HG03558 (cell line): Measurements from ENCODE around the gene KLHL29.
"Not testable (repeated sequence)": the region's sequence is repeated elsewhere in the genome, so short reads cannot be mapped to it uniquely, and the experiment has no call there.

Experiments used
- ATAC-seq: cut with Tn5 transposase; IDR thresholded peaks from one replicate; pipeline ENCODE4 v1.9.1; 2021; ENCODE audit warnings: moderate number of reproducible peaks; ENCODE audit not compliant: unreplicated experiment; ENCODE audit errors: extremely low read depth

KLHL29 gene

GRCh38 chr2:23711979-23712755 lies 327.2 kb downstream of the KLHL29 start:
- no peak for ATAC-seq

- no peak for ATAC-seq
Observed at GRCh38 chr2:23712756-23713151, 327.8 kb downstream of the KLHL29 start.

- no peak for ATAC-seq
Observed at GRCh38 chr2:23713351-23713750, 328.4 kb downstream of the KLHL29 start.

- no peak for ATAC-seq
Observed at GRCh38 chr2:23718931-23719700, 334.1 kb downstream of the KLHL29 start.

DNA sequence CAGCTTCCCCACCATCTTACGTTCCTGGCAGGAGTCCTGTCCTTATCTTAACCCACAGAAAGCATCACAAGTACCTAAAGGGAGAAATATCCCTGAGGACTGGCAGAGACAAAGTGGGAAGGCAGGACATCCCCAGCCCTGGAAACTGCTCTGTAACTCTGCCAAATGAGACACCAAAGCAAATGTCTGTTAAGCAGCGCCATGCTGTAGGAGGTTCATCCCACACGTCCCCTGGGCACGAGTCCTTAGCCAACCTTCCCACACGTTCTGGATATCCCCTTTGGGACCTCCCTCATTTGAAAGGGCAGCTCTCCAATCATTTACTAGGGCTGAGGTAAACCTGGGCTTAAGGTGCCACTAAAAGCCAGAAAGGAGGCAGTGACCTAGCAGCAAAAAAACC lies 334.7 kb downstream of the KLHL29 start:
- ATAC-seq, result no peak

DNA sequence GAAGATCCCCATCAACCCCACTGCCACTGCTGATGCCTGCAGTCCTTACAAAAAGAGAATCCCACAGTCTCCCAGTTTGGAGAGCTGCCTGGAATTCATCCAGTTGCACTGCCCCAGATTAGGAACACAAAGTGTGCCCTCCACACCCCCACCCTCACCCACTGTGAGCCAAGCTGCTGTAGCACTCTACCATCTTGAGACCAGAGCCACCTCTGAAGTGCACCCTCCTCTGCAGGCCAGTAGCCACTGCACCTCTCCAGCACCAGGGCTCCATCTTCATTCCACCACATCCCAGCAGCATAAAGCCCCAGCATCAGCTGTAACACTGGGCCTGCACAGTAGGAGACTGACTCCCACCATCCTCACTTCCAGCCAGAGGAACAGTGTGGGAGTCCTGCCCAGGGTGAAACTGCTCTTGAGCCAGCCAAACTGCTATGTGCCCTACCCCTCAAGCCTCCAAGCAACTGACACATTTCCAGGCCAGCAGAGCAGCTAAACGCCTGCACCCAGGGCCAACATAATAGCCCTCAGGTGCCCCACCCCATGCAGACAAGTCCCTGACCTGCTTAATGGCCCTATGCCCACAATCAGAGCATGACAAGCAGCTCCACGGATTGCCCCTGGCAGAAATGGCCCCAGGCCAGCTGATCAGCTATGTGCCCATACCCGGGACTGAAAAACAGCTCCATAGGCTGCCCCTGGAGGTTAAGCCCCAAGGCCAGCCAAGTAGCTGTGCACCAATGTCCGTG lies 335.9 kb downstream of the KLHL29 start:
- no peak for ATAC-seq

- ATAC-seq, result no peak
Observed at GRCh38 chr2:23721454-23721826, 336.5 kb downstream of the KLHL29 start.

- no peak for ATAC-seq
Observed at GRCh38 chr2:23722255-23722654, 337.3 kb downstream of the KLHL29 start.

DNA sequence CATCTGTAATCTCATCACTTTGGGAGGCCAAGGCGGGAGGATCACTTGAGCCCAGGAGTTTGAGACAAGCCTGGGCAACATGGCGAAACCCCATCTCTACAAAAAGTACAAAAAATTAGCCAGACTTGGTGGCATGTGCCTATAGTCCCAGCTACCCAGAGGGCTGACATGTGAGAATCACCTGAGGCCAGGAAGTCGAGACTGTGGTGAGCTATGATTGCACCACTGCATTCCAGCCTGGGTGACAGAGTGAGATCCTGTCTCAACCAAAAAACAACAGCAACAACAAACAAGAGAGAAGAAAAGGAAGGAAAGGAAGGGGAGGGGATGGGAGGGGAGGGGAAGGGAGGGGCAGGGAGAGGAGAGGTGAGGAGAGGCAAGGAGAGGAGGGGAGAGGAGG lies 338.1 kb downstream of the KLHL29 start:
- not testable (repeated sequence) for ATAC-seq

GRCh38 chr2:23734416-23734815 lies 349.4 kb downstream of the KLHL29 start:
- ATAC-seq, result no peak

GRCh38 chr2:23736783-23737182 lies 351.8 kb downstream of the KLHL29 start:
- ATAC-seq, result not testable (repeated sequence)

DNA sequence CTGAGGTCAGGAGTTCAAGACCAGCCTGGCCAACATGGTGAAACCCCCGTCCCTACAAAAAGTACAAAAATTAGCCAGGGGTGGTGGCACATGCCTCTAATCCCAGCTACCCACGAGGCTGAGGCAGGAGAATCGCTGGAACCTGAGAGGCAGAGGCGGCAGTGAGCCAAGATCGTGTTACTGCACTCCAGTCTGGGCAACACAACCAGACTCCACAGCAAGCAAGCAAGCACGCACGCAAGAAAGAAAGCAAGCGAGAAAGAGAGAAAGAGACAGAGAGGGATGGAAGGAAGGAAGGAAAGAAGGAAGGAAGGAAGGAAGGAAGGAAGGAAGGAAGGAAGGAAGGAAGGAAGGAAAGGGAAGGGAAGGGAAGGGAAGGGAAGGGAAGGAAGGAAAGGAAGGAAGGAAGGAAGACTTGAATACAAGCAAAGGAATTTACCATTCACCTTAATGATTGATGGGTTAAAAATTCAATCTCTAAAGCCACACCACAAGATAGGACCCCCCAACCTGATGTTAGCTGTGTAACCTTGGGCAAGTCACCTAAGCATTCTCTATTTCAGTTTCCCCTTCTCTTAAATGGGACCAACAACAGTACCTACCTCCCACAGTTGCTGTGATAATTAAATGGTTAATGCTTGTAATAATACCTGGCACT lies 360.2 kb downstream of the KLHL29 start:
- no peak for ATAC-seq

GRCh38 chr2:23745726-23746105 lies 360.7 kb downstream of the KLHL29 start:
- ATAC-seq, result no peak

GRCh38 chr2:23746141-23746863 lies 361.3 kb downstream of the KLHL29 start:
- ATAC-seq, result no peak

GRCh38 chr2:23751747-23752265 lies 366.8 kb downstream of the KLHL29 start:
- no peak for ATAC-seq

GRCh38 chr2:23753291-23754010 lies 368.5 kb downstream of the KLHL29 start:
- no peak for ATAC-seq

DNA sequence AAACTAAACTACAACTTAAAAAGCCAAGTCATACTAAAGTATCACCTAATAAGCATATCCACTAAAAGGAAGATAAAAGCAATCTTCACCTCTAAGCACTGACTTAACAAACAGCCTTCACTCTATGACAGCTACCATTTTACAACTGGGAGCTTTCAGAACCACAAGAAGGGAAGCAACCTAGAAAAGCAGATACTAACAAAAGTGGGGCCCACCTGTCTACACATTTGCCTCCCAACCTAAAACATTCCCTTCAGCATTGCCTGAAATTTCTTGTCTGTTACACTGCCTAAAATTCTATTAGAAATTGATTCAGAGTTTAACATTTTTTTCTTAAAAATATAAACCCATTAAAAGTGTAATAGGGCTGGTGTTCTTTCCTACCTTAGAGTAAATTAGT lies 370.0 kb downstream of the KLHL29 start:
- no peak for ATAC-seq

DNA sequence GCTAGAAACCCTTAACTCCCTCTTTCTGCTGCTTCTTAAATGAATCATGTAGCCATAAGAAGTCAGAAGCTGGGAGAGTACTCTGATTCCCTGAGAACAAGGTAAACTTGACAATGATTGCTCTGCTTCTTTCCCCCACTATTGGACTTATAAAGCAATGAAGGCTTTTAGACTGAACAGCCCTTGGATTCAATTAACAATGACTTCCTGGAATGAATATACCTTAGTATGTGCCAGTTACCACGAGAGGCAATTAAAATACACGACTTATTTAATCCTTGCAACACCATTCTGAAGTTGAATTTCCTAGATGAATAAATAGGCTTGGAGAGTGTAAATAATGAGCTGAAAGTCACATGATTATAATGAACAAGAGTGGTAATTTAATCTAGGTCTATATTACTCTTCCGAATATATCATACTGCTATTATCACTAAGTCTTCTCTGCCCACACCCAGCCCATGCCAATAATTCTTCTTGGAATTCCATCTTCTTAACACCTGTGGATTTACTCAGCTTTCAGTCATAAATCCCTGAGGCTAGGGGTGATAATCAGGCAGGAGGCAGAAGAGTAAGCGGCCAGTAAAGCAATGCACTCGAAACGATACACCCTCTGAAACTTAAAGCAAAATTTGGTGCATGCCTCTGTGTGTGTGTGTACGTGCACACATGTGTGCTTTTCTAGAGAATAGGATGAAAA lies 371.8 kb downstream of the KLHL29 start:
- no peak for ATAC-seq
